Measurements from ENCODE around the gene PAN2.

DNA sequence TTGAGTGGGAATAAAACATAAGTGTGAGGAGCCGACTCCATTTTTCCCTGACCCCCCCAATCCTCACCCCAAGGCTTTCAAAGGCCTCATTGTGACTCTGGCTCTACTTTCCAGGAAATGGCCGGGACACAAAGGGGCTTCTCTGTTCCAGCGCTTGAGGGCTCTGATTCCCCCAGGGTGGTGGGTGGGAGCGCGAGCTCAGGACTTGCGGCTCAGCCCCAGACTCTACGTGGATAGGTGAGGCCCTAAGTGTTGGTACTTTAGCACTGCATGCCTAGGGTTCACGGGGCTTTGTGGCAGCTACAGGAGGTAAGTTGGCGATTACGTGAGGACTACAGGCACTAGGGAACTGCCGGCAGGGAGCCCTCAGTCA, 18.6 kb downstream of the PAN2 start:
- TF ChIP-seq, protein P1, sequence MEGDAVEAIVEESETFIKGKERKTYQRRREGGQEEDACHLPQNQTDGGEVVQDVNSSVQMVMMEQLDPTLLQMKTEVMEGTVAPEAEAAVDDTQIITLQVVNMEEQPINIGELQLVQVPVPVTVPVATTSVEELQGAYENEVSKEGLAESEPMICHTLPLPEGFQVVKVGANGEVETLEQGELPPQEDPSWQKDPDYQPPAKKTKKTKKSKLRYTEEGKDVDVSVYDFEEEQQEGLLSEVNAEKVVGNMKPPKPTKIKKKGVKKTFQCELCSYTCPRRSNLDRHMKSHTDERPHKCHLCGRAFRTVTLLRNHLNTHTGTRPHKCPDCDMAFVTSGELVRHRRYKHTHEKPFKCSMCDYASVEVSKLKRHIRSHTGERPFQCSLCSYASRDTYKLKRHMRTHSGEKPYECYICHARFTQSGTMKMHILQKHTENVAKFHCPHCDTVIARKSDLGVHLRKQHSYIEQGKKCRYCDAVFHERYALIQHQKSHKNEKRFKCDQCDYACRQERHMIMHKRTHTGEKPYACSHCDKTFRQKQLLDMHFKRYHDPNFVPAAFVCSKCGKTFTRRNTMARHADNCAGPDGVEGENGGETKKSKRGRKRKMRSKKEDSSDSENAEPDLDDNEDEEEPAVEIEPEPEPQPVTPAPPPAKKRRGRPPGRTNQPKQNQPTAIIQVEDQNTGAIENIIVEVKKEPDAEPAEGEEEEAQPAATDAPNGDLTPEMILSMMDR (IDR thresholded peaks at IDR 0.05; ENCODE audit: extremely low read depth in 1 of 2, insufficient read depth in 1 of 2, low read depth in 1 of 2, low read length in 2 of 2) = no peak
- TF ChIP-seq MYC (IDR thresholded peaks at IDR 0.05; ENCODE audit: low read depth, low read length) (no peak), EZH2 (IDR thresholded peaks at IDR 0.05; ENCODE audit: borderline replicate concordance, low read depth, low read length, severe bottlenecking) (no peak), GATA2 (IDR thresholded peaks at IDR 0.05; ENCODE audit: insufficient read depth, insufficient read length, low read depth, low read length) (no peak), POLR2A (IDR thresholded peaks at IDR 0.05; ENCODE audit: low read depth, low read length) (no peak), POLR2AphosphoS5 (IDR thresholded peaks at IDR 0.05; ENCODE audit: insufficient read depth, low read depth, low read length) (no peak)
